Breast epithelium (tissue), 3 donors: ENCODE data around the gene UPF3A.

Experiments used
- CTCF ChIP-seq, 3 donors: fragments of 450-650 bp; IDR thresholded peaks; one replicate each; pipeline ENCODE4 v1.5.1; 2016 to 2017; ENCODE audit warnings: antibody characterized with exemption in 3 of 3, mild to moderate bottlenecking in 3 of 3, moderate library complexity in 3 of 3
- POLR2A ChIP-seq: fragments of 450-650 bp; IDR thresholded peaks from one replicate; pipeline ENCODE4 v1.6.1; 2016; ENCODE audit warnings: antibody characterized with exemption, mild to moderate bottlenecking, moderate library complexity
- POLR2AphosphoS5 ChIP-seq, 3 donors: sonication (generic); formaldehyde crosslinking; IDR thresholded peaks; one replicate each; pipeline ENCODE4 v1.6.1; 2017; ENCODE audit warnings: antibody characterized with exemption in 3 of 3

- TF ChIP-seq CTCF (IDR thresholded peaks at IDR 0.05), result no peak
- no peak for TF ChIP-seq POLR2A
- no peak for TF ChIP-seq POLR2AphosphoS5 (IDR thresholded peaks at IDR 0.05)
Observed at GRCh38 chr13:114279146-114279545, 2.3 kb upstream of the UPF3A start.
